22Rv1 (cell line): ENCODE measurements around the gene CLIC5.

Experiments
- H3K27ac ChIP-seq: fragments of 450-650 bp; 2 replicates; pipeline ENCODE4 v1.5.1; 2017
- ZFX ChIP-seq: fragments of 450-650 bp; IDR thresholded peaks from 2 replicates; pipeline ENCODE4 v1.6.1; 2017; ENCODE audit warnings: antibody characterized with exemption, borderline replicate concordance
- TF ChIP-seq, protein P1 (sequence below): fragments of 450-650 bp; IDR thresholded peaks from 2 replicates; pipeline ENCODE4 v1.5.1; 2017; ENCODE audit warnings: mild to moderate bottlenecking

CLIC5 gene

DNA sequence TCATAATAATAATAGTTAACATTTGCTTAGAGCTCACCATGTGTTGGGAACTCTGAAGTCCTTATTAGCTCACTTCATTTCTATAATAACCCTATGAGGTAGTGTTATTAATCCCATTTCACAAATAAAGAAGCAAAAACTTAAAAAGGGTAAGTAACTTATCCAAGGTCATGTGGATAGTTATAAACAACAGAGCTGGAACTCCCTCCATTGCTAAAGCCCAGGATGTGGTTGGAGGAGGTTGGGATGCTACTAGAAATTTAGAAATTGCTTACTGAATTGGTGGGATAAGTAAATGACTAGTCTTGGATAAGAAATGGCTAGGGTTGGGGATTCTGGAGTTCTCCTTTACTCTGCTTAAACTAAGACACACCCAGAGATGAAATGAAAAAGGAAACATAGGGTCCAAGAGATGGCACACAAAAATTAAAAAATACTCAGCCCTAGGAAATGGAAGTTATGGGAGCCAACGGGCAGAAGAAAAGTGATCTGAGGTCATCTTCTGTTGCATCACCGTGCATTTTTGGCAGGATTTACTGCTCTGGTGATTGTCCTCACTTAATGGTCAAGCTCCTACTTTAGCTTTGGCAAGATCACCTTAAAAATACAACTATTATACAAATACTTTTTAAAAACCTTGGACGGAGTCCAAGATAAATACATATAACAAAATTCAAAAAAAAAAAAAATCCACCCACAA is 7.7 kb upstream of the CLIC5 start:
- TF ChIP-seq, protein P1, sequence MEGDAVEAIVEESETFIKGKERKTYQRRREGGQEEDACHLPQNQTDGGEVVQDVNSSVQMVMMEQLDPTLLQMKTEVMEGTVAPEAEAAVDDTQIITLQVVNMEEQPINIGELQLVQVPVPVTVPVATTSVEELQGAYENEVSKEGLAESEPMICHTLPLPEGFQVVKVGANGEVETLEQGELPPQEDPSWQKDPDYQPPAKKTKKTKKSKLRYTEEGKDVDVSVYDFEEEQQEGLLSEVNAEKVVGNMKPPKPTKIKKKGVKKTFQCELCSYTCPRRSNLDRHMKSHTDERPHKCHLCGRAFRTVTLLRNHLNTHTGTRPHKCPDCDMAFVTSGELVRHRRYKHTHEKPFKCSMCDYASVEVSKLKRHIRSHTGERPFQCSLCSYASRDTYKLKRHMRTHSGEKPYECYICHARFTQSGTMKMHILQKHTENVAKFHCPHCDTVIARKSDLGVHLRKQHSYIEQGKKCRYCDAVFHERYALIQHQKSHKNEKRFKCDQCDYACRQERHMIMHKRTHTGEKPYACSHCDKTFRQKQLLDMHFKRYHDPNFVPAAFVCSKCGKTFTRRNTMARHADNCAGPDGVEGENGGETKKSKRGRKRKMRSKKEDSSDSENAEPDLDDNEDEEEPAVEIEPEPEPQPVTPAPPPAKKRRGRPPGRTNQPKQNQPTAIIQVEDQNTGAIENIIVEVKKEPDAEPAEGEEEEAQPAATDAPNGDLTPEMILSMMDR: no peak
- no peak for TF ChIP-seq ZFX
- H3K27ac ChIP-seq: no peak overlapping the region

DNA sequence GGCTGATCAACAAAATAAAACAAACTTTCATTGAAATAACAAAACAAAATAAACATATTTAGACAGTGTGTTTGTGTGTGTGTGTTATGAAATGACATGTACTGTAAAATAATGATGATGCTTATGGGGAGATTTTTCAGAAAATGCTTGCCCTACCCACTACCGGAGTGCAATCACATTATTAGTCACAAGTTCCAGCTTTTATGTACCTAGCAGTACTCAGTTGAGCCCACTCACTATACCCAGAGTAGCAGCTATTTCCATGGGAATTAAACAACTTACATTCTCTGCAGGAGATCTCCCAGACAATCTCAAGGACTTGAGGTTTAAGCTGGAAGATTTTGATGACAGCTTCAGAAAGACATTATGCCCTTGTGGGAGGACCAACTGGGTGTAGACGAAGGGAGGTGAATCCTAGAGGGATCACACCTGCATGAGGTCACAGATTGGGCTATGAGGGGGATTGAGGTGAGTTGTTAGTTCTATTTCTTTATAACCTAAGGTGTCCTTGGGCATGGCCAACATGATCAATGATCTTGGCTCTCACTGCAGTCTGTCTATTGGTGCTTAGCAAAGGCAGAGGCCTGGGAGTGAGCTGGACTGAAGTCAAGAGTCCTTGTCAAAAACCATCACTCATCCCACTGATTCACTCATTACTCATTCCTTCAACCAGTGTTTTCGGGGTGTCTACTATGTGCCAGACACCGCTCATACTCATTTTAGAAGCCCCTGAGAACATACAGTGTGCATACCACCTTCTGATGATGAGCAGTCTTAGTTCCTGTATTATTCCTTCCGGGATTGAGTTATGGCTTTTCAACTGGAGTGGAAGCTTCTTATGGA is 6.7 kb upstream of the CLIC5 start:
- no peak overlapping the region for H3K27ac ChIP-seq
- TF ChIP-seq, protein P1: no peak
- TF ChIP-seq ZFX: no peak

DNA sequence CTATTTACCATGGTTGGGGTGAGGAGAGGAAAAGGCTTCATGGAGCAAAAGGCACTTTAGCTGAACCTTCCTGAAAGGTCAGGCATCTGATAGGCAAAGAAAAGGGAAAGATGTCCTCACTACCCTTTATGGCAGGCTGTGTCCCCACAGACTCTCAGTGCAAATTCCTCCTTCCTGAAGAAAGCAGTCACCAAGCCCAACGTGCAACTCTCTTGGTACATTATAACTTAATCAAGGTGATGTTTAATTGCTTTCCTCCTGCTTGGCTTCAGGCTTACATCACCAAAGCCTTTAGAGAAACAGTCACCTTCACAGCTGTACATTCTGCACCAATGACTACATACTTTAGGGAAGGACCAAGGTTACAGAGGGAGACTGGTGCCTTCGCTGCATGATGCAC is 2.1 kb upstream of the CLIC5 start:
- TF ChIP-seq, protein P1: no peak
- TF ChIP-seq ZFX: no peak

DNA sequence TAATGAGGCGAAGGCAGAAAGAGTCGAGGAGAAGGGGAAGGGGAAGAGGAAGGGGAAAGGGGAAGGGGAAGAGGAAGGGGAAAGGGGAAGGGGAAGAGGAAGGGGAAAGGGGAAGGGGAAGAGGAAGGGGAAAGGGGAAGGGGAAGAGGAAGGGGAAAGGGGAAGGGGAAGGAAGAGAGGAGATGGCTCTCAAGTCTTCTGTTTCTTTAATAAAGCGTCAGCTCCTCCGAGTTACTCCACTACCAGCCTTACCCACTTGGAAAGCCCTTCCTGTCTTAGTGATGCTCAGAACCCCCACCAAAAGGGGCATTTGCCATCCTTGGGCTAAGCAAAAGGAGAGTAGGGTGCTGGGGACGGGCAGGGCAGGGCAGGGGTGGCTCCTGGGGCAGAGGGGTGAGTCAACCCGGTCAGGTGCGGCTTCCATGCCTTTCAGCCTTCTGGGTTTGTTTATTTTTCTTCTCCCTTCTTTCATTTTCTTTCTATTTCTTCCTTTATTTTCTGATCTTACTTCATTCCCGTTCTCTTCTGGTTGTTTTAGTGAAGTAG is 476 bp upstream of the CLIC5 start:
- TF ChIP-seq ZFX: no peak
- TF ChIP-seq, protein P1: no peak
- no peak overlapping the region for H3K27ac ChIP-seq

More for the DNA sequence above, 2.1 kb upstream of the CLIC5 start:
- H3K27ac ChIP-seq: no peak overlapping the region

DNA sequence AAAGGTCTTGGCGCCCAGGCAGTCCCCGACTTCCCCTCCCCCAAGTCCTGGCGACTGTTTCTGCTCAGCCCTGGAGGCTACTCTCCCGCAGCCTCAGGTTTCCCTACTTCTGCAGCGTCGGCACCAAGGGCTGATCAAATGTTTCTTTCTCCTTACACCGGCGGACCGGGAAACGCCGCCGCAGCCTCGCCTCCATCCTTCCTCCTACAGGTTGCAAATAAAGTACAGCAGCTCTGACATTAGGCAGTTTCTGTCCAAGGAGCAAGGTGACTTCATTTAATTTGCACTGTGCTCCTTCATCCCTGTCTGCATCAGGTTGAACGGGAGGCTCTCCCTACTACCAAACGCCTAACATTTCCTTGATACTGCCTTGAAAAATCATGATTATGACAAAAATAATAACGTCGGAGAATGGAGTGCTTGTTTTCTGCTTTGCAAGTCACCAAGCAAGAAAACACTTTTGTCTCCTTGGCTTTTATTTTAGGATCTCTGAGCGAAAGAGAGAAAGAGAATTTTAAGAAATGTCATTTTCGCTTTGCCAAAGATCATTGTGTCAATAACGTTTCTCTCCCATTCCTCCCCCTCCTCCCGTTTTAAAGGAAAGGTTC is 1.0 kb downstream of the CLIC5 start:
- no peak overlapping the region for H3K27ac ChIP-seq
- no peak for TF ChIP-seq ZFX
- TF ChIP-seq, protein P1: no peak

DNA sequence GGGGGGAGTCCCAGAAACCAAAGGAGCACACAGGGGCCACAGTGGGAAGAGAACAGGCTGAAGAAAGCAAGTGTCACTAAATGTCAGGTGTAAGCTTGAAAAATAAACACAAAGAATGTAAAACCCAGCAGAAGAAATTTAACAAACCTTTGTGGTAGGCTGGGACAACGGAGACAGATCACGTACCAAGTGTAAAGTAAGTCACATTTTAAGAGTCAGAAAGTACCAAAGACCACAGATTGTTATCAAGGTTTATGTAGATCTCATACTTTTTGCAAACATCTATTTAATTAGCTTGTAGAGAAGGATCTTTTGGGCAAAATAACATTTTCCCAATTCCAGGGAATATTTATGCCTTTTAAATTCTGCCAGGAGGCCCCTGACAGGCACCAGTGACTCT is 1.6 kb downstream of the CLIC5 start:
- H3K27ac ChIP-seq: no peak overlapping the region
- TF ChIP-seq, protein P1: no peak
- TF ChIP-seq ZFX: no peak
